K562 (cell line): ENCODE results near the gene ERCC1. TPM values are rescaled to one million over a fixed set of nuclear protein-coding genes. Genes with fewer than 3 reads are reported as not detected.

ENCODE experiments used
- CREB1 ChIP-seq, 2 experiments: sonication (generic) in 1 of 2; formaldehyde crosslinking in 1 of 2; IDR thresholded peaks; 2 replicates each; pipeline versions ENCODE4 v1.6.1 to v1.8.0; 2012 to 2022; ENCODE audit warnings: inconsistent platforms in 1 of 2, mild to moderate bottlenecking in 1 of 2, missing genetic modification reagents in 1 of 2, moderate library complexity in 1 of 2
- E2F3 ChIP-seq: fragments of 250-450 bp; sonication (Bioruptor Pico); IDR thresholded peaks from 2 replicates; pipeline ENCODE4 v1.4.0; 2020; ENCODE audit warnings: mild to moderate bottlenecking
- FOXK2 ChIP-seq, 2 experiments: fragments of 450-650 bp; IDR thresholded peaks in 1 of 2; conservative IDR thresholded peaks in 1 of 2; 2 replicates each; pipeline ENCODE4 v1.6.1; 2016; ENCODE audit warnings: low read depth in 2 of 2, mild to moderate bottlenecking in 1 of 2
- HCFC1 ChIP-seq: IDR thresholded peaks from 2 replicates; pipeline ENCODE4 v1.6.1; 2012; ENCODE audit warnings: low read depth, low read length, improper control_type of control experiment
- HDAC8 ChIP-seq: fragments of 450-650 bp; IDR thresholded peaks from 2 replicates; pipeline ENCODE4 v1.6.1; 2016; ENCODE audit warnings: mild to moderate bottlenecking, missing genetic modification characterization, moderate library complexity, missing compliant biosample characterization
- JUN ChIP-seq, 2 experiments: sonication (generic) in 1 of 2; formaldehyde crosslinking in 1 of 2; IDR thresholded peaks; 2 replicates each; pipeline versions ENCODE4 v1.6.1 to v1.8.0; 2012 to 2022; ENCODE audit warnings: borderline replicate concordance in 2 of 2, mild to moderate bottlenecking in 2 of 2, improper control_type of control experiment in 1 of 2, low read depth in 1 of 2, low read length in 1 of 2, missing genetic modification reagents in 1 of 2
- KLF1 ChIP-seq: fragments of 450-650 bp; IDR thresholded peaks from 2 replicates; pipeline ENCODE4 v1.6.1; 2016; ENCODE audit warnings: missing genetic modification characterization, missing compliant biosample characterization
- LEF1 ChIP-seq: fragments of 450-650 bp; IDR thresholded peaks from 2 replicates; pipeline ENCODE4 v1.6.1; 2016; ENCODE audit warnings: mild to moderate bottlenecking
- MBD2 ChIP-seq: sonication (generic); IDR thresholded peaks from 2 replicates; pipeline ENCODE4 v1.6.1; 2016; ENCODE audit warnings: low read depth, borderline replicate concordance
- NEUROD1 ChIP-seq: fragments of 150-350 bp; IDR thresholded peaks from 2 replicates; pipeline ENCODE4 v1.6.1; 2014; ENCODE audit warnings: borderline replicate concordance, low read length, low read depth; ENCODE audit not compliant: partially characterized antibody
- POLR2G ChIP-seq: fragments of 200-400 bp; formaldehyde crosslinking; IDR thresholded peaks from 2 replicates; pipeline ENCODE4 v1.6.1; 2017; ENCODE audit warnings: low read depth, mild to moderate bottlenecking, antibody characterized with exemption, low read length, moderate library complexity
- RBFOX2 ChIP-seq: fragments of 200-400 bp; formaldehyde crosslinking; IDR thresholded peaks from 2 replicates; pipeline ENCODE4 v1.6.1; 2017; ENCODE audit warnings: low read depth, mild to moderate bottlenecking, low read length, moderate library complexity
- TAF1 ChIP-seq: IDR thresholded peaks from 2 replicates; pipeline ENCODE4 v1.6.1; 2011; ENCODE audit warnings: mild to moderate bottlenecking, low read length, moderate library complexity; ENCODE audit not compliant: insufficient read depth, control insufficient read depth, severe bottlenecking; ENCODE audit errors: extremely low read depth
- TAF7 ChIP-seq: fragments of 450-650 bp; IDR thresholded peaks from 2 replicates; pipeline ENCODE4 v1.6.1; 2016; ENCODE audit warnings: missing genetic modification characterization, missing compliant biosample characterization
- ZFPM2 ChIP-seq: fragments of 250-450 bp; sonication (Bioruptor Pico); IDR thresholded peaks from 2 replicates; pipeline ENCODE4 v1.5.1; 2022; ENCODE audit warnings: mild to moderate bottlenecking
- polyA plus RNA-seq, 8 experiments: library from polyadenylated mRNA; depleted of rRNA in 4 of 8; stranded (reverse) in 5 of 8; unstranded in 3 of 8; fragments of >200 nt; fragmentation: Nextera tagmentation in 2 of 8; fragmentation: Illumina TruSeq in 1 of 8; extraction: Ambion mirVana in 2 of 8; extraction: Trizol in 1 of 8; gene quantifications; 2 replicates each; pipeline versions ENCODE4 v1.2.1 to v1.2.3, GENCODE V29; 2011 to 2014; ENCODE audit warnings: inconsistent platforms in 1 of 8, missing spikeins in 1 of 8
- total RNA-seq, 7 experiments: library from RNA; depleted of rRNA in 6 of 7; stranded (reverse); fragments of >200 nt in 6 of 7; fragmentation: Illumina TruSeq in 2 of 7; extraction: Trizol in 2 of 7; gene quantifications; 2 replicates each; pipeline versions ENCODE4 v1.2.1 to v1.2.3, GENCODE V29; 2011 to 2021; ENCODE audit warnings: low replicate concordance in 1 of 7
- TF ChIP-seq, protein P1 (sequence below): fragments of 450-650 bp; IDR thresholded peaks from 2 replicates; pipeline ENCODE4 v1.6.1; 2016; ENCODE audit warnings: borderline replicate concordance
- TF ChIP-seq, protein P2 (sequence below): fragments of 450-650 bp; formaldehyde crosslinking; IDR thresholded peaks from 2 replicates; pipeline ENCODE4 v1.4.0; 2022; ENCODE audit warnings: missing genetic modification characterization
- TF ChIP-seq, protein P3 (sequence below), 2 experiments: fragments of 450-650 bp; conservative IDR thresholded peaks; 2 replicates each; pipeline ENCODE4 v1.6.1; 2017; ENCODE audit warnings: mild to moderate bottlenecking in 2 of 2, moderate library complexity in 2 of 2
- TF ChIP-seq, protein P4 (sequence below): sonication (generic); formaldehyde crosslinking; IDR thresholded peaks from 2 replicates; pipeline ENCODE4 v1.8.1; 2023; ENCODE audit warnings: mild to moderate bottlenecking, missing genetic modification reagents

The ERCC1 gene
- total and polyA plus RNA-seq, 9 of the 15 experiments (the other 6 are each of a cell fraction or from before 2014, with no cell fraction given) = 9.3 to 92.6 (median 60.0) TPM

DNA sequence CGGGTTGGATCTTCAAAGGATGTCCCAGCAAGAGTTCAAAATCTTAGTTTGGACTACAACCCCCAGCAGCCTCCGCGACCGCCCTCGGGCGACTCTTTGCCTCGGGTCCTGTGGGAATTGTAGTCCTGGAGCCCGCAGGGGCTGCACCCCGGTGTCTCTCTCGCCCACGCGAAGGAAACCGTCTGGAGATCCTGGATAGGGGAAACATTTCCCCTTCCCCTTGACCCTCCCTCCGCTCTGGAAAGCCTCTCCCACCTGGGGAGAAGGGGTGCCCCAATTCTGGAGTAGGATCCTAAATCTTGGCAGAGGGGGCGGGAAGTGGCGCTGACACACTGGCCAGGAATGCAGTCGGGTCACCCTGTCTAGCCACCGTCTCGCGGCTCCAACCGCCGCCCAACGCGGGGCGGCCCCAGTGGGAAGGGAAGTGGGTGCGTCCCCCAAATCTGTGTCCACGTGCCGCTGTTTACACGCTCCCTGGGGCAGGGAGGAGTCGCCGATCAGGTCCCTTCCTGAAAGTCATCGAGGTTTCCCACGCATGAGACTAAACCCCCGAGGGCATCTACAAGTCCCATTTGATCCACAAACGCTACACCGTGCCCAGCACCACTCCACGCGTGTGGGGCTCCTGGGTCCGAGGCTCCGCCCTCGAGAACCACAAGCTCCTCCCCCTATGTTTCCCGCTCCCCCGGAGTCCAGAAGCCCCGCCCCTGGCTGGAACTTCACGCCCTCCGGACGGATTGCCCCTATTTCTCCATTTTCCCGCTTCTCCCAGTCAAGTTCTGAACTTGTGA, 18.1 kb downstream of the ERCC1 start (continued):
- TF ChIP-seq, protein P1, sequence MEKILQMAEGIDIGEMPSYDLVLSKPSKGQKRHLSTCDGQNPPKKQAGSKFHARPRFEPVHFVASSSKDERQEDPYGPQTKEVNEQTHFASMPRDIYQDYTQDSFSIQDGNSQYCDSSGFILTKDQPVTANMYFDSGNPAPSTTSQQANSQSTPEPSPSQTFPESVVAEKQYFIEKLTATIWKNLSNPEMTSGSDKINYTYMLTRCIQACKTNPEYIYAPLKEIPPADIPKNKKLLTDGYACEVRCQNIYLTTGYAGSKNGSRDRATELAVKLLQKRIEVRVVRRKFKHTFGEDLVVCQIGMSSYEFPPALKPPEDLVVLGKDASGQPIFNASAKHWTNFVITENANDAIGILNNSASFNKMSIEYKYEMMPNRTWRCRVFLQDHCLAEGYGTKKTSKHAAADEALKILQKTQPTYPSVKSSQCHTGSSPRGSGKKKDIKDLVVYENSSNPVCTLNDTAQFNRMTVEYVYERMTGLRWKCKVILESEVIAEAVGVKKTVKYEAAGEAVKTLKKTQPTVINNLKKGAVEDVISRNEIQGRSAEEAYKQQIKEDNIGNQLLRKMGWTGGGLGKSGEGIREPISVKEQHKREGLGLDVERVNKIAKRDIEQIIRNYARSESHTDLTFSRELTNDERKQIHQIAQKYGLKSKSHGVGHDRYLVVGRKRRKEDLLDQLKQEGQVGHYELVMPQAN = peak; percentile 92
- TF ChIP-seq MBD2 (peak; percentile 75; the same call in 1 of the 2 replicates), CREB1 (IDR thresholded peaks at IDR 0.05) (0 out of 2 replicates have a peak, but pooled peaks have one; percentile 17), CREB1 (CRISPR knock-in tag; IDR thresholded peaks at IDR 0.05) (no peak), RBFOX2 (peak; percentile 74), LEF1 (peak; percentile 28), TAF1 (peak; percentile 35), ZFPM2 (CRISPR knock-in tag) (0 out of 2 replicates have a peak, but pooled peaks have one; percentile 53), FOXK2 (conservative IDR thresholded peaks at IDR 0.05 in 1 of 2, IDR thresholded peaks at IDR 0.05 in 1 of 2; ENCODE audit: low read depth in 2 of 2) (peak; percentile 94 to 99), JUN (IDR thresholded peaks at IDR 0.05; ENCODE audit: borderline replicate concordance, low read depth, low read length) (no peak), JUN (CRISPR knock-in tag; IDR thresholded peaks at IDR 0.05; ENCODE audit: borderline replicate concordance) (no peak), NEUROD1 (peak; percentile 4), HDAC8 (tag) (no peak), HCFC1 (peak; percentile 93), E2F3 (CRISPR knock-in tag) (peak; percentile 70; the same call in 1 of the 2 replicates), POLR2G (peak; percentile 64), TAF7 (peak; percentile 54; the same call in 1 of the 2 replicates), KLF1 (tag) (0 out of 2 replicates have a peak, but pooled peaks have one; percentile 5)
- TF ChIP-seq, protein P2, sequence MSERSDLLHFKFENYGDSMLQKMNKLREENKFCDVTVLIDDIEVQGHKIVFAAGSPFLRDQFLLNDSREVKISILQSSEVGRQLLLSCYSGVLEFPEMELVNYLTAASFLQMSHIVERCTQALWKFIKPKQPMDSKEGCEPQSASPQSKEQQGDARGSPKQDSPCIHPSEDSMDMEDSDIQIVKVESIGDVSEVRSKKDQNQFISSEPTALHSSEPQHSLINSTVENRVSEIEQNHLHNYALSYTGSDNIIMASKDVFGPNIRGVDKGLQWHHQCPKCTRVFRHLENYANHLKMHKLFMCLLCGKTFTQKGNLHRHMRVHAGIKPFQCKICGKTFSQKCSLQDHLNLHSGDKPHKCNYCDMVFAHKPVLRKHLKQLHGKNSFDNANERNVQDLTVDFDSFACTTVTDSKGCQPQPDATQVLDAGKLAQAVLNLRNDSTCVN = 0 out of 2 replicates have a peak, but pooled peaks have one; percentile 23
- TF ChIP-seq, protein P3, sequence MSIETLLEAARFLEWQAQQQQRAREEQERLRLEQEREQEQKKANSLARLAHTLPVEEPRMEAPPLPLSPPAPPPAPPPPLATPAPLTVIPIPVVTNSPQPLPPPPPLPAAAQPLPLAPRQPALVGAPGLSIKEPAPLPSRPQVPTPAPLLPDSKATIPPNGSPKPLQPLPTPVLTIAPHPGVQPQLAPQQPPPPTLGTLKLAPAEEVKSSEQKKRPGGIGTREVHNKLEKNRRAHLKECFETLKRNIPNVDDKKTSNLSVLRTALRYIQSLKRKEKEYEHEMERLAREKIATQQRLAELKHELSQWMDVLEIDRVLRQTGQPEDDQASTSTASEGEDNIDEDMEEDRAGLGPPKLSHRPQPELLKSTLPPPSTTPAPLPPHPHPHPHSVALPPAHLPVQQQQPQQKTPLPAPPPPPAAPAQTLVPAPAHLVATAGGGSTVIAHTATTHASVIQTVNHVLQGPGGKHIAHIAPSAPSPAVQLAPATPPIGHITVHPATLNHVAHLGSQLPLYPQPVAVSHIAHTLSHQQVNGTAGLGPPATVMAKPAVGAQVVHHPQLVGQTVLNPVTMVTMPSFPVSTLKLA (conservative IDR thresholded peaks at IDR 0.05) = peak; percentile 99
- TF ChIP-seq, protein P4, sequence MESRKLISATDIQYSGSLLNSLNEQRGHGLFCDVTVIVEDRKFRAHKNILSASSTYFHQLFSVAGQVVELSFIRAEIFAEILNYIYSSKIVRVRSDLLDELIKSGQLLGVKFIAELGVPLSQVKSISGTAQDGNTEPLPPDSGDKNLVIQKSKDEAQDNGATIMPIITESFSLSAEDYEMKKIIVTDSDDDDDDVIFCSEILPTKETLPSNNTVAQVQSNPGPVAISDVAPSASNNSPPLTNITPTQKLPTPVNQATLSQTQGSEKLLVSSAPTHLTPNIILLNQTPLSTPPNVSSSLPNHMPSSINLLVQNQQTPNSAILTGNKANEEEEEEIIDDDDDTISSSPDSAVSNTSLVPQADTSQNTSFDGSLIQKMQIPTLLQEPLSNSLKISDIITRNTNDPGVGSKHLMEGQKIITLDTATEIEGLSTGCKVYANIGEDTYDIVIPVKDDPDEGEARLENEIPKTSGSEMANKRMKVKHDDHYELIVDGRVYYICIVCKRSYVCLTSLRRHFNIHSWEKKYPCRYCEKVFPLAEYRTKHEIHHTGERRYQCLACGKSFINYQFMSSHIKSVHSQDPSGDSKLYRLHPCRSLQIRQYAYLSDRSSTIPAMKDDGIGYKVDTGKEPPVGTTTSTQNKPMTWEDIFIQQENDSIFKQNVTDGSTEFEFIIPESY (CRISPR knock-in tag) = 0 out of 2 replicates have a peak, but pooled peaks have one; percentile 2
